Breast epithelium (tissue), 3 donors: ENCODE data around the gene SPATA9.

Experiments used
- POLR2A ChIP-seq: fragments of 450-650 bp; IDR thresholded peaks from one replicate; pipeline ENCODE4 v1.6.1; 2016; ENCODE audit warnings: antibody characterized with exemption, mild to moderate bottlenecking, moderate library complexity
- TF ChIP-seq, protein P1 (sequence below), 3 donors: fragments of 450-650 bp; IDR thresholded peaks; one replicate each; pipeline ENCODE4 v1.5.1; 2016 to 2017; ENCODE audit warnings: antibody characterized with exemption in 3 of 3, mild to moderate bottlenecking in 3 of 3, moderate library complexity in 3 of 3

DNA sequence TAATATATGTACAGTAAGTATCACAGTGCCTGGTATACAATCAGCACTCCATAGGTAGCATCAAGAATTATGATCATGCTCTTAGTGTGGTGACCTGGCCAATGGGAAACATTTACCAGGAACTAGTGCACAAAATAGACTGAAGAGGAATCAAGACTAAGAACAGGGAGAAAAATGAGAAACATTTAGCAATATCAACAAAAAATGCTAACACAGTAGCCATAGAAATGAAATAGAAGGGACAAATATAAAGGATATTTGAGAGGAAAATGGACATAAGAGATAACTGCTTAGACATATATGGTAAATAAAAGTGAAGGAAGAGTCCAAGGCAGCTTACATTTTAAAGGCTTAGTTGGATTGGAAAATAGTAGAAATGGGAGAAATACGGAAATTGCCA lies 16.5 kb upstream of the SPATA9 start:
- no peak for TF ChIP-seq POLR2A
- TF ChIP-seq, protein P1, sequence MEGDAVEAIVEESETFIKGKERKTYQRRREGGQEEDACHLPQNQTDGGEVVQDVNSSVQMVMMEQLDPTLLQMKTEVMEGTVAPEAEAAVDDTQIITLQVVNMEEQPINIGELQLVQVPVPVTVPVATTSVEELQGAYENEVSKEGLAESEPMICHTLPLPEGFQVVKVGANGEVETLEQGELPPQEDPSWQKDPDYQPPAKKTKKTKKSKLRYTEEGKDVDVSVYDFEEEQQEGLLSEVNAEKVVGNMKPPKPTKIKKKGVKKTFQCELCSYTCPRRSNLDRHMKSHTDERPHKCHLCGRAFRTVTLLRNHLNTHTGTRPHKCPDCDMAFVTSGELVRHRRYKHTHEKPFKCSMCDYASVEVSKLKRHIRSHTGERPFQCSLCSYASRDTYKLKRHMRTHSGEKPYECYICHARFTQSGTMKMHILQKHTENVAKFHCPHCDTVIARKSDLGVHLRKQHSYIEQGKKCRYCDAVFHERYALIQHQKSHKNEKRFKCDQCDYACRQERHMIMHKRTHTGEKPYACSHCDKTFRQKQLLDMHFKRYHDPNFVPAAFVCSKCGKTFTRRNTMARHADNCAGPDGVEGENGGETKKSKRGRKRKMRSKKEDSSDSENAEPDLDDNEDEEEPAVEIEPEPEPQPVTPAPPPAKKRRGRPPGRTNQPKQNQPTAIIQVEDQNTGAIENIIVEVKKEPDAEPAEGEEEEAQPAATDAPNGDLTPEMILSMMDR (IDR thresholded peaks at IDR 0.05) = no peak
